GM19395 (cell line): Measurements from ENCODE around the gene NKD1.

Experiments used
- ATAC-seq: cut with Tn5 transposase; IDR thresholded peaks from one replicate; pipeline ENCODE4 v1.9.1; 2021; ENCODE audit warnings: mild to moderate bottlenecking, moderate library complexity; ENCODE audit not compliant: unreplicated experiment

The NKD1 gene

DNA sequence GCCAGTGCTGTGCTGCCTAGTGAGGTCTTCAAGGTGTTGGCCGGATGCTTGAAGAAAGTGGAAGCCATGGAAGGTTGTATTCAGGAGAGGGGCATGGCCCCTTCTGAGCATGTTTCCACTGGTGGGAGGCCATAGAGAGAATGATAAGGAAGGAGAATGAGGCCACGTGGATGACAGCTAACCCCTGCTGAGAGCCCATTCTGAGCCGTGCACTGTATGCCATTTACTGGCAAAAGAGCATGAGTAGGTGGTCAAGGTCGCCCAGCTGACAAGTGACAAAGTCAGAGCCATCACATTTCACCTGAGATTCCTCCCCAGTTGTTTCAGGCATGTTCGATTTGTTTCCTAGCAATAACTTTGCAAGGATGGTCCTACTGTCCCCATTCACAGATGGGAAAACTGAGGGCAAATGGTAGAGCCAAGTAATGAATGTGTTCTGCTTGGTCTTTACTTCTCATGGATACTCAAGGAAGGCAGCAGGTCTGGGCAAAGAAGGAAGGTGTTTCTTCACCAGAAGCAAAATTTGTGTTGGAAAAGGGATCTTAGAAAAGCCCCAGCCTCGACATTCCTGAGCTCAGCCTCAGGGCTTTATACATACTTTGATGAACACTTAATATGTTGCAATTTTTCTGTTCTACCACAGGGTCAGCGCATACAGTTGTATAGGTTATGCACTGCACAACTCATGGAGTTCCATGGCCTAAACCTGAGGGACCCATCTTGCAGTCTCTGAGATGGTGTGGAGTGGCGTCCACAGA is 10.5 kb upstream of the NKD1 start:
- ATAC-seq, result no peak

DNA sequence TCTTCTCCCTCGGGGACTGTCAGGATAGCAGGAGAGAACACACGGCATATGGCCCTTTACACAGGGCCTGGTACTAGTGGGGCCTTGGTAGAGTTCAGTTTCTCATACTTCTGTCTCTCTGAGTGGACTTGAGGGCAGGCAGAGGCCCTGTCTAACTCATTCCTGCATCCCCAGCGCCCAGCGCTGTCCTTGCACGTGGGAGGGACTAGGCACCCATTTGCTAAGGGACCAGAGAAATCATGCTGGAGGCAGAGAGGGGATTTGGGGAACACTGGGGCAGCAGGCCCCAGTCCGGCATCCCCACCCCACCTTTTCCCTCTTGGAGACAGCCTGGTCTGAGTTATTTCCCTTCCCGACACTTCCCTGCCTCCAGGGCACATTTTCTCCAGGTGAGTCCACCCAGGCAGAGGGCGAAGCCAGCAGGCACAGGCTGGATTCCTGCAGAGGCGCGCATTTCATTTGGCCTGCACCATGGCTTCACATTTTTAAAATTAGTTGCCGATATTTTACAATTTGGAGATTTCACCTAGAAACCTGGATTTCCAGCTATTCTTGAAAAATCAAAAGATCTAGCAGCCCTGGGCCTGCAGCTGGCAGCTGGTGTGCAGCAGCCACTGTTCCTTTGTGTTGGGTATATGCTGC is 9.7 kb upstream of the NKD1 start:
- ATAC-seq, result no peak

DNA sequence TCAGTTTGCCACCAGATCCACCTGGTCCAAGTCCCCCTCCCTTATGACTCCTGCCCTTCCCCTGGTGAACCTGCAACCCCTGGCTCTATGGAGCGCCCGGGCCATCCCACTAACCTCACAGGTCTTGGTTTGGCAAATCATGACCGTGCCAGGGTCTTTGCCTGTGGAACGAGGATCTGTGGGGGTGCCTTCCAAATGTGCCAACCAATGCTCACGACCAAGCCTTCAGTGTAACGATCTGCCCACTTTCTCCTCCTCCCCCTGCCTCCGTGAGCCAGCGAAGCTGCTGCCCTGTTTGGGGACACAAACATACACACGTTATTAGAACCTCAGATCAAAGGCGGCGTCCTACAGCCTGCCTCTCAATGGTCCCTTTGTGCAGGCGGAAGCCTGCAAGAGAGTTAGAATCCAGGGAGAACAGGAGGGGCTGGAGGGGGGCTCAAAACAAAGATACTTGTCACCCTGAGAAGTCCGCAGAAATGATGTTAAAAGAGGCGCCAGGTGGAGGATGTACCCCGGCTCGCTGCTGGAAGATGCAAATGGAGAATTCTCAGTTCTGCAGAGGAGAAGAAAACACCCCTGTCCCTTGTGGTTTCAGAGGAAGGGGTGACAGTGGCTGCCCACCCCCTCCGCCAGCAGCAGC is 9.0 kb upstream of the NKD1 start:
- no peak for ATAC-seq

DNA sequence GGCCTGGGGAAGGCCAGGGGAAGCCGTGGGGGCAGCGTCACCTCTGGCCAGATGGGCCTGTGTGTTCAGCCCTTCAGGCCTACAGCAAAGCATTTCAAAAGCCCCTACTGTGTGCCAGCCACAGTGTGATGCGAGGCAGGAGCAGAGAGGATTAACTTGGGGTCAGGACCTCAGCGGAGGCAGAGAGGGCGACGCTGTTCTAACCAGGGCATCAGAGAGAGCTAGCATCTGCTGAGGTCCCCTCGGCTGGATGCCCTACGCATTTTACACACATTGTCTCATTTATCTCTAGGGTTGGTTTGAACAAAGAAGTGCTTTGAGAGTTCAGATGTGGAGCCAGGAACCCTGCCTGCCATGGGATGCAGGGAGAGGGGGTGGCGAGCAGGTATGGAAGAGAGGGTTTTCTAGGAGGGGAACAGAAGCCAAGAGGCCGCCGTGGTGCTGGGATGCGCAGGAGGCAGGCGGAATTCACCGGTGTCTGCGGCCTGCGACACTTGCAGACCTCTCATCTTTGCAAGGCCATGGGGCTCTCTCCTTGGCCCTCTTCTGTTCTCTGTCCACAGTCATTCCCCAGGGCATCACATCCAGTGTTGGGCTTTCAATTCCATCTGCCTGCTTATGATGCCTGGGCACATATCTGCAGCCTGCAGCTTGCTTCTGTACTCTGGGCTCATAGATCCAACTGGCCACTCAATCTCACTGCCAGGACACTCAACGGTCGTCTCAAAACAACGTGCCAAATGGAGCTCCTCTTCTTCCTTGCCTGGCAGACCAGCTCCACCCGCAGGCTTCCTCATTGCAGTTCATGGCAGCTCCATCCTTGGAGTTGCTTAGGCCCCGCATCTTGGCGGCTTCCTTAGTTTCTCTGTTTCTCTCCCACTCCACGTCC is 8.1 kb upstream of the NKD1 start:
- no peak for ATAC-seq

DNA sequence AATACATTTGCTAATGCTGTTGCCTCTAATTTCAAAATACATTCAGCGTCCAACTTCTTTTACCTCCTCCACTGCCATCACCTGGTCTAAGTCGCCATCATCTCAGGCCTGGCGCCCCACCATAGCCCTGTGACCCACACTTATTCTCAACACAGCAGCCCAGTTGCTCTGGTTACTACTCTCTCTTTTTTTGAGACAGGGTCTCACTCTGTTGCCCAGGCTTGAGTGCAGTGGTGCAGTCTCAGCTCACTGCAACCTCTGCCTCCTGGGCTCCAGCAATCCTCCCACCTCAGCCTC is 7.5 kb upstream of the NKD1 start:
- no peak for ATAC-seq

DNA sequence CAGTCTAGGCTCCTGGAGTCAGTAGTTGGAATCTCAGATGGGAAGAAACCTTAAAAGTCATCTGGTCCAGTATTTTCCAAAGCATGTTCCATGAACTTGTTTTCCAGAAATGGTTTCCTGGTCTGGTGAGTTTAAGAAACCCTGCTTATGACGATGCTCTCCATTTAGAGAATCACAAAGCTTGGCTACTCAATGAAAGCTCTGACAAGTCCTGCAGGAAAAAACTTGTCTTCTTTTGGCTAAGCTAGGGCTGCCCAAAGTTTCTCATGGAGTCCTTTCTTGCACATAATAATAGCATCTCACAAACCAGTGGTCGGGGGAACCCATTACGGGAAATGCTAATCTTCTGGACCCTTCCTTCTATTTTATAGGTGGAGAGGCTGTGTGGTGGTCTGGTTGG is 5.5 kb upstream of the NKD1 start:
- ATAC-seq, result no peak

DNA sequence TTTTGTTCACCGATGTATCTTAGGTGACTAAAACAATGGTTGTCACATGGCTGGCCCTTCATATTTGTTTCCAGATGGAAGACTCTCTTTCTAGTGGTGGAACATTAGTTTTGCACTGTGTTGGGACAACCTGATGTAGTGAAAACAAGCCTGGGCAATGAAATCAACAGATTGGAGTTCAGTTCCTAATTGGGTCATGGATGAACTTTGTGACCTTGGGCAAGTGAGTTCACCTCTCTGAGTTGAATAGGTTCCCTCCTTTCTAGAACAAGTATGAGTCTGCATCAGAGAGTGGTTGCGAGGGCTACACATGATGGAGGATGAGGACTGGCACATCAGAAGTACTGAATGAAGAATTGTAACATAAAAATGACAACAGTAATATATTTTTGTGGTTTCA is 2.1 kb upstream of the NKD1 start:
- no peak for ATAC-seq

DNA sequence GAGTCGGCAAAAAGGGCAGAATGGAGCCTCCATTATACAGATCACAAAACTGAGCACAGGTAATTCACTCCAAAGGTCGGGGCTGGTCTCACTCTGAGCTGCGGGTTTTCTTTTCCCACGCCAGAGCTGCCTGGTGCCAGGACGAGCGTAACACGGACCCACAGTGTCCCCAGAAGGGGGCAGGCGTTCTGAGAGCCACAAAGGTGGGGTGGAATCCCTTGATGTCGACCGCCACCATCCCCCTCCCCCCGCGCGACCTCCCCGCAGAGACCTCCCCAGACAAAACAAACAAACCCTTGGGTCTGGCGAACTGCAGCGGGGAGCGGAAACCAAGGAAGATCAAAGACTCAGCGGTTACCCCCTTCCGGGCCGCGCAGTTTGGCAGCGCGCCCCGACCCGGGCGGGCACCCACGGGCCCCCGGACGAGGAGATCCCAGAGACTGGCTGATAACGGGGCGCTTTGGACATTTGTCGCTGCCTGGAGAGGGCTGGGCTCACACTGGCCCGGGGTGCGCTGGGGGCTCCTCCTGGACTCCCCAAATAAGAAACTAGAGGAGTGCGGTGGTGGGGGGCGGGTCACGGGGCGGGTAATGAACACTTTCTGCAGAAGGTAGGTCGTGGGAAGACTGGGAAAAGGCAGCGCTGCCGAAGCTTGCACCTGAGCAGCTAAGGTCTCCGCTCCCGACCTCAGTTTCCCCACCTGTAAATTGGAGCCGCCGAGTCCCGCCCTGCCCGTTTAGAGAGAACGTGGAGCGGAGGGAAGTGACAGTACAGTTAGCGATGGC is 664 bp upstream of the NKD1 start:
- ATAC-seq, result peak; percentile 45

DNA sequence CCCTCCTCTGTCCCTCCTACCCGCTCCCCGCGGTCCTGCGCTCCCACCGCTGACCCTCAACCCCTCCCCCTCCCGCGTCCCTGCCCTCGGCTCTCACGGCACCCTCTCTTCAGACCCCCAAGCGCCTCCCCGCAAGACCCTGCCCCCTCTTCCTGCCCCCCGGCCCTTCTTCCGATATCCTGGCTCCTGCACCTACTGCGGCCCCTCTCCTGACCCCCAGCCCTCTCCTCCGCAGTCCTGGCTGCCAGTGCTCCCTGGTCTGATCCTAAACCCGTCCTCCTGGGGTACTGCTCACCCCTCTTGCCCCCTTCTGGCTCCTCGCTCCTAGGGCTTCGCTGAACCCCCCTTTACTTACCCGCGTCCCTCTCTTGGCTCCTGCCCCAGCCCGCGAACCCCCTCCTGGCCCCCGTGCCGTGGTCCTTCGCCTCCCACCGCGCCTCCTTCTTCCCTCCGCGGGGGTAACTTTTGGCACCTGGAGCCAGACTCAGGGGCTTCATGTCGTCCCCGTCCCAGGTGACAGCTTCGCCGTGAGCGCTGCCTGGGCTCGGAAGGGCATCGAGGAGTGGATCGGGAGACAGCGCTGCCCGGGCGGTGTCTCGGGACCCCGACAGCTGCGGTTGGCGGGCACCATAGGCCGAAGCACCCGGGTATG is 839 bp downstream of the NKD1 start:
- no peak for ATAC-seq

DNA sequence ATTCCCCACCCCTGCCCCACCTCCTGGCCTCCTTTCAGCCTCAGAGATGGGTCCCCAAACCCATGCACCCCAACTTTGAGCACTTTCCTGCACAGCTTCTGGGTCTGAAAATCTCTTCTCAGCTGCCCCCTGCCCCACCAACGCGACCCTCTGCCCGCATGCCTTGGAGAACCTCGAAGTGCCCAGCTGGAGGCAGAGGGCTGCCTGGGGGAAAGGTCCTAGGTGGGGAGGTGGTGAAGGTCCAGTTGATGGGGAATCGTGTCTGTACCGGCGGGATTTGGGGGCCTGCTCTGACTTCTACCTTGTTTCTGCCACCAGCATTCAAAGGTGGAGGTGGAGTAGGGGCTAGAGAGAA is 1.3 kb downstream of the NKD1 start:
- no peak for ATAC-seq

DNA sequence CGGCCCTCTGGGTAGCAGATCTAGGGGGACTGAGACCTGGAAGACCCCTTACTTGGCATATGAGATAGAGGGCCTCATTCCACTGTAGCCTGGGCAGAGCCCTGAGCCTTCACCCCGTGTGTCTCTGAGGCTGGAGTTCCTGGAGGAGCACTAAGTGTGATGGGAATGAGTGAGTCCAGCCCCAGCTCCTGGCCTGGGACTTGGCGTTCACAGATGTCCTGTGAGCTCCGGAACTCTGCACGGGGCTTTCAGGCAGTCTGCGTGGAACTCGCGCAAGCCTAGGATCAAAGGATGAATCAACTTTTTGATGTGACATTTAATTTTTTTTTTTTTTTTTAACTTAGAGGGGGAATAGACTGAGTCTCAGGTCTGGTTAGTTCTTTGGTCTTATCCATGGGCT is 1.8 kb downstream of the NKD1 start:
- ATAC-seq, result no peak

DNA sequence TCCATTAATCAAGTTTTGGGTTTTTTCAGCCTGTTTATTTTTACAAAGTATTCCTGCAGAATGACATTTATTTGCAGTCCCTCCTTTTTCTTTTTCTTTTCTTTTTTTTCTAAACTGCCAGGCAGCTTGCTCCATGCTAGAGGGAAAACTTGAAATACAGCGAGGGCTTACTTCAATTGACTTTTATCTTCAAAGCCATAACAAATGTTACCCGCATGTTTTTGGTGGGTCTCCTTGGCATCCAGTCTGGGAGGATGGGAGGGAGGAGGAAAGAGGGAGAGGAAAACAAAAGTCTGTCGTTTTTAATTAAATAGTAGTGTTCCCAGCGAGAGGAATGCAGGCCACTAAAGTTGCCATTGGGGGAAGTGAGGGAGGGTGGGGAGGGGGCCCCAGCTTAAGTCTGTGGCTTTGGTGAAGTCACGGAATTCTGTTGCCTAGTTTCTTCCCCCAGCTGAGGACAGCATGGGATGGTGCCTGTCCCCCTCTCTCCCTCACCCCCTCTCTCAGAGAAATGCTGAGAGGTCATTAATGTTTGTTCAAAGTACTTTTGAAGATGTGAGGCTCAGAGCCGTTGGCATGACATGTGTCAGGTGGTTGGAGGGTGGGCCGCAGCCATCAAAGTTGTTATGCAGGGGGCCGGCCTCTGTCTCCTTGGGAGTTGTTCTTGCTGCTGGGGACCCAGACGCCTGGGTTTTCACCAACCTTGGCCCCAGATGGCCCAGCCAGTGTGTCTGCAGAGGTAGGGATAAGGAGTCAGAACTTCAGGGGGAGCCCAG is 2.9 kb downstream of the NKD1 start:
- no peak for ATAC-seq

DNA sequence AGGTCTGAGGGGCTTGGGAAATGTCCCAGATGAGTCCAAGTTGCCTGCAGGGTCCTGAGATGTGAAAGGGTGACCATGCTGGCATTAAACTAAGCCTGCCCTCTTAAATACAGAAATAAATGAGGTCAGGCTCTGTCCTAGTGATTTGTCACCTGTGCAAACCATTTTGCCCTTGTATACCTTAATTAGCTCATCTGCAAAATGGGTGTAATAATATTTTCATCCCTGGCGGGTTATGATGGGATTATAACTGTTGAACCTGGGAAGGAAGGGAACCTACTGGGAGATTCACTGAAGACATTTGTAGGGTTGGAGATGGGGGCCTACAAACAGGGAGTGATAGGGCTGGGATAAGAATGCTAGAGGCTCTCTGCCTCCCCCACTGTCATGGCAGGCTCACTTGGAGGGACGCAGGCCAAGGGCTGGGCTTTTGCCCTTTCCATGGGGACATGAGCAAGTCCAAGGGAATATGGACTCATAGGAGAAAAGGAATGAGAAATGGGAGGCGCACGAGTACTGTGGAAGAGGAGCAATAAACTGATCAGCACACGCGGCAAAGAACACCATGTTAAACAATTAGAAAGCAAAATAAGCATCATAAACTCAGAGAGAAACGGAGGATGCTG is 4.4 kb downstream of the NKD1 start:
- ATAC-seq, result no peak

DNA sequence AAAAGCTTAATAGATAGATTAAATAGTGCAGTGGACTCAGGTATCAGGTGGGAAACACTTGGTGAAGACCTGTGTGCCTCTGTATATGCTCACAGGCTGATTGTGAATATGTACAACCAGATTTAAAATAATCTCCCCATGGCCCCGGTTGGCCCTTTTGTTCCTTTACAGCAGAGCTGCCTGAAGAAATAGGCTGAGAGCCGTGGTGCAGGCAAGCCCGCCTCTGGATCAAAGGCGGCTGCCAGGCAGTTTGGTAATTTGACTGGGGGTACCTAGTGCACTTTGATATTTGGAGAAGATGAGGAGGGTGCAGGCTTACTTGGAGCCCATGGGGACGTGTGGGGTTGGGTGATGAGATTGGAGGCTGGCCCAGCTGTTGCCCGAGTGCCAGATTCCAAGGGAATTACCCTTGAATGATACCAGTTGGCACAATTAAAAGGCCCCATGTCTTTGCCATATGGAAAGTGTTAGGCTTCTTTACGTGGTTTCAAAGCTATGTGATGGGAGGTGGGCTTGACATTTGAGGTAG is 5.0 kb downstream of the NKD1 start:
- ATAC-seq, result no peak

DNA sequence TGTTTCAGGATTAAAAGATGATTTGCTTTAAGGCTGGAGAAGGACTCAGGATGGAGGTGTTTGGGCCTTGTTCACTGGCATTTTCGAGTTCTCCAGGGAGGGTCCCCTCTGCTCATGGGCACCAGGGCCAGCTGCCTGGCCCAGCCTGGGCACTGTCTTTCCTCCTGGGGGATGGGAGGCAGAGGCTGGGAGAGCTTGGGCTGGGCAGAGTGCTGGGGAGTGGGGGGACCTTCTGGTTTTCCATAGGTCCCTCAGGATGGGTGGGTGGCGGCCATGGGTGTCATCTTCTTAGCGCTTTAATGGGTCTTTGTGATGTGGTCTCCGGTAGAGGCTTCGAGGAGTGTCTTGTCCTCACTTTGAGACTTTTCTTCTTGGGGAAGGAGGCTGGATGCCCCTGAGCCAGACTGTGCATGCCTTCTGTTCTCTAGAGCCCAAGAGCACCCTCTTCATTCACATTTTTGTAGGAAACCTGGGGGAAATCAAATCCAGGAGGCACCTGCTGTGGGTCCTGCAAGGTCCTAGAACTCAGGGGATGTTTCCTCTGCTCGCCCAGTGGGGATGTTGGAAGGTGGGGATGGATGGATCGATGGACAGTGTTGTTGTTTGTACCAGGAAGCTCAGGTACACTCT is 5.7 kb downstream of the NKD1 start:
- no peak for ATAC-seq

DNA sequence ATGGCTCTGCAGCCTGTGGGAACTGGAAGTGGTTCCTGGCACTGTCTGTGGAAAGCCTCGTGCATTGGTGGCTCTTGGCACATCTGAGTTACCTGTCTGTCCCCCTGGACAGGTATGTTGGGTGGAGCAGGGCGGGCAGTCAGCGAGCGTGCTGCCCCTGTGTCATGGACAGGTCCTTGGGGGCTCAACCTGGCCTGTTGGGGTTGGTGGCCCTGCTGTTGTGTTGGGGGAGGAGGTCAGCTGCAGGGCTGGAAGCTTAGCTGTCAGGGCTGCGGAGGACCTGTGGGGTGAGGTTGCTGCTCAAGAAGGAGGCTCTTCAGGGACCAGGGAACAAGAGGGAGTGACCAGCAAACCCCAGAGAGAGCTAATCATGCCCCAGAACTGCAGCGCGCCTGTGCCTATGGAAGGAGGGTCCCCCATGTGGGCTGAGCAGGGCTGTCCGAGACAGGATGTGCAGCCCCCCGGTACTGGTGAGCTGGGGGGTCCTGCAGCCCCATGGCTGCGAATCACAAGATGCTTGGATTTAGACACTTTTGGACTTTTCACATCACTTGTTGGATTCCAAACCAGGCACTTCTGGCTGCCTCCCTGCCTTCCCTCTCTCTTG is 7.2 kb downstream of the NKD1 start:
- ATAC-seq, result no peak

DNA sequence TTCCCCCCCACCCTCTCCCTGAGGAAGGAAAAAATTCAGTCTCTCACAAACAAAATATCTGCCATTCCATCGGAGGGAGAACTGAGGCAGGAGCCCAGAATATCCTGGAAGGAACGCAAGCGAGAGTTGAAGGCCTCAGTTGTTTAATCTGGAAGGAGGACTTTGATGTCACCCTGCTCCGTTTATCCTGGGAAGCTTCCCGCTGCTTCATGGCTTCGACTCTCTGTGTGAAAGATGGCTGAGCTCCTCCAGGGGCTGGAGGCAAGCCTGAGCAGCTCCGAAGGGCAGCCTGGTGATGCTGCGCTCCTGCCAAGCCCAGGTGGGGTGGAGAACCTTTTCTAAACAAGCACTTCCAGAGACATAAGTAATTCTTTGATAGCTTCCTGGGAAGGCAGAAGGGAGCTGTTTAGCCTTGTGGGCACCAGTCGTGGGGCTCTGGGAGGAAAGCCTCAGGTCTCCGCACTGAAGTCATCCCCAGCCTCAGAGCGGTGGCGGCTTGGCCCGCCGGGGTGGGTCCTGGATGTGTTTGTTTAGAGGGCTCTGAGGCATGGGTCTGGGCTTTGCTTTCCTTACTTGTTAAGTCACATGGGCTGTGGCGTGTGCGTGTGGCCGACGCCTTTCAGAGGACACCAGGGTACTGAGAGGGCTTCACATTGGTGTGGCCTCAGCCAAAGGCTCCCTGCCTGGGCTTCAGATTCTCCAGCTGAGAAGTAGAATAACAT is 7.9 kb downstream of the NKD1 start:
- no peak for ATAC-seq
